A549 treated with Mapracorat at 1 μM for 4 hours (cell line): Measurements from ENCODE around the gene ZNF91. TPM values are rescaled to one million over a fixed set of nuclear protein-coding genes. Genes with fewer than 3 reads are reported as not detected.

ENCODE experiments used
- total RNA-seq: library from RNA; stranded (reverse); fragments of 200-300 nt; extraction: Qiagen RNA extraction; gene quantifications from 5 replicates; pipeline ENCODE4 v1.2.3, GENCODE V29; 2022

The ZNF91 gene
- total RNA-seq: 0.07 to 0.30 TPM (median 0.18 TPM) in 5 replicates

GRCh38 chr19:23395041-23395721 lies at the start of gene ZNF91:
Gene ZNF91, minus strand, starts transcription at chr19:23395471. Its CDS starts 117 bp downstream, at chr19:23395354.

Other genes with a start within 250 kb of the ZNF91 start
- 0.40 to 0.94 TPM (median 0.65 TPM) in 5 replicates for gene ZNF724, start 145.1 kb downstream of the ZNF91 start, total RNA-seq